BLaER1 (cell line): ENCODE results near the gene BDH2.

Experiments
- H3K27ac ChIP-seq: shearing (Covaris generic); formaldehyde crosslinking; 2 replicates; pipeline ENCODE4 v1.8.1; 2022
- H3K27me3 ChIP-seq: shearing (Covaris generic); formaldehyde crosslinking; 2 replicates; pipeline ENCODE4 v1.8.1; 2022
- H3K36me3 ChIP-seq: shearing (Covaris generic); formaldehyde crosslinking; 2 replicates; pipeline ENCODE4 v1.8.1; 2022
- H3K4me1 ChIP-seq: shearing (Covaris generic); formaldehyde crosslinking; 2 replicates; pipeline ENCODE4 v1.8.1; 2022
- H3K4me2 ChIP-seq: shearing (Covaris generic); formaldehyde crosslinking; 2 replicates; pipeline ENCODE4 v1.8.1; 2022
- H3K4me3 ChIP-seq: shearing (Covaris generic); formaldehyde crosslinking; 2 replicates; pipeline ENCODE4 v1.8.1; 2022
- H3K9ac ChIP-seq: shearing (Covaris generic); formaldehyde crosslinking; 2 replicates; pipeline ENCODE4 v1.8.1; 2022
- H3K9me3 ChIP-seq: shearing (Covaris generic); formaldehyde crosslinking; 2 replicates; pipeline ENCODE4 v1.8.1; 2022
- H4K20me1 ChIP-seq: shearing (Covaris generic); formaldehyde crosslinking; 2 replicates; pipeline ENCODE4 v1.8.1; 2022
- Cebpa-rat ChIP-seq: shearing (Covaris generic); IDR thresholded peaks from 2 replicates; pipeline ENCODE4 v1.8.1; 2022

Gene BDH2

GRCh38 chr4:103032574-103032973 is 67.1 kb downstream of the BDH2 start:
- Histone ChIP-seq H4K20me1 (no peaks in the 10 kb centered on the region), H3K9me3 (peaks cover 13% of the 10 kb centered on the region; the same call in 1 of the 2 replicates), H3K4me1 (no peaks in the 10 kb centered on the region), H3K27me3 (no peaks in the 10 kb centered on the region), H3K9ac (no peak overlapping the region), H3K4me2 (no peak overlapping the region), H3K4me3 (no peak overlapping the region), H3K36me3 (peaks cover 40% of the 10 kb centered on the region), H3K27ac (no peak overlapping the region)
- no peak for TF ChIP-seq Cebpa-rat

GRCh38 chr4:103030791-103031190 is 68.8 kb downstream of the BDH2 start:
- H3K36me3 ChIP-seq: peaks cover 49% of the 10 kb centered on the region
- no peak for TF ChIP-seq Cebpa-rat
- no peak overlapping the region for H3K4me3 ChIP-seq
- H3K27ac ChIP-seq: no peak overlapping the region
- 0 out of 2 replicates have a peak, but pooled peaks cover 8% of the 10 kb centered on the region for H3K9me3 ChIP-seq
- no peaks in the 10 kb centered on the region for H3K4me1 ChIP-seq
- no peaks in the 10 kb centered on the region for H3K27me3 ChIP-seq
- no peak overlapping the region for H3K9ac ChIP-seq
- no peak overlapping the region for H3K4me2 ChIP-seq
- H4K20me1 ChIP-seq: no peaks in the 10 kb centered on the region

GRCh38 chr4:103029300-103029699 is 70.3 kb downstream of the BDH2 start:
- H3K4me1 ChIP-seq: no peaks in the 10 kb centered on the region

More at GRCh38 chr4:103029300-103029699, 70.3 kb downstream of the BDH2 start:
- Histone ChIP-seq H3K4me3 (no peak overlapping the region), H3K36me3 (peaks cover 44% of the 10 kb centered on the region; the same call in 1 of the 2 replicates), H3K9ac (no peak overlapping the region), H4K20me1 (no peaks in the 10 kb centered on the region), H3K27me3 (no peaks in the 10 kb centered on the region), H3K9me3 (no peaks in the 10 kb centered on the region), H3K4me2 (no peak overlapping the region), H3K27ac (no peak overlapping the region)
- TF ChIP-seq Cebpa-rat: no peak
